ENCODE data around the gene HRC. TPM values are rescaled to one million over a fixed set of nuclear protein-coding genes. Genes with fewer than 3 reads are reported as not detected.
"Not testable (repeated sequence)": the region's sequence is repeated elsewhere in the genome, so short reads cannot be mapped to it uniquely, and the experiment has no call there.

Gene HRC
- polyA plus RNA-seq, 1 donor, result 1.8 TPM

- Histone ChIP-seq H3K9me3 (ENCODE audit: control insufficient read depth, low read depth, low read length) (peaks cover 6% of the 10 kb centered on the region), H3K27me3 (ENCODE audit: control insufficient read depth, insufficient read depth, low read length) (peaks cover 28% of the 10 kb centered on the region), H3K4me1 (ENCODE audit: control insufficient read depth, insufficient read depth, low read length) (peaks cover 11% of the 10 kb centered on the region), H3K36me3 (ENCODE audit: control insufficient read depth, insufficient read depth, low read length) (no peaks in the 10 kb centered on the region), H3K4me3 (ENCODE audit: low read length) (no peak overlapping the region), H3K27ac (ENCODE audit: low read length) (no peak overlapping the region)
- 0% methylated on average over 1 of the region's 23 CpGs for WGBS (ENCODE audit: insufficient coverage, low lambda C conversion rate)
- peak; percentile 60 to 82 for DNase-seq
Measured at GRCh38 chr19:49125025-49125731, 30.0 kb downstream of the HRC start.

- WGBS (ENCODE audit: insufficient coverage, low lambda C conversion rate), result no CpG with 5 or more reads among the region's 11 CpGs
- H3K4me3 ChIP-seq (ENCODE audit: low read length); H3K9me3 ChIP-seq (ENCODE audit: control insufficient read depth, low read depth, low read length); DNase-seq; H3K36me3 ChIP-seq (ENCODE audit: control insufficient read depth, insufficient read depth, low read length); H3K27ac ChIP-seq (ENCODE audit: low read length): not testable (repeated sequence)
- H3K4me1 ChIP-seq (ENCODE audit: control insufficient read depth, insufficient read depth, low read length), result peaks cover 15% of the 10 kb centered on the region
- H3K27me3 ChIP-seq (ENCODE audit: control insufficient read depth, insufficient read depth, low read length), result peaks cover 22% of the 10 kb centered on the region
Measured at GRCh38 chr19:49123285-49123684, 31.9 kb downstream of the HRC start.

- H3K9me3 ChIP-seq (ENCODE audit: control insufficient read depth, low read depth, low read length); H3K27ac ChIP-seq (ENCODE audit: low read length); DNase-seq; H3K4me3 ChIP-seq (ENCODE audit: low read length); H3K36me3 ChIP-seq (ENCODE audit: control insufficient read depth, insufficient read depth, low read length): not testable (repeated sequence)
- H3K27me3 ChIP-seq (ENCODE audit: control insufficient read depth, insufficient read depth, low read length), result peaks cover 22% of the 10 kb centered on the region
- no CpG with 5 or more reads among the region's 10 CpGs for WGBS (ENCODE audit: insufficient coverage, low lambda C conversion rate)
- H3K4me1 ChIP-seq (ENCODE audit: control insufficient read depth, insufficient read depth, low read length), result peaks cover 21% of the 10 kb centered on the region
Measured at GRCh38 chr19:49121841-49122240, 33.4 kb downstream of the HRC start.

GRCh38 chr19:49120868-49121267 lies 34.3 kb downstream of the HRC start:
- no peak overlapping the region for H3K4me3 ChIP-seq (ENCODE audit: low read length)
- no peak overlapping the region for H3K27ac ChIP-seq (ENCODE audit: low read length)
- H3K27me3 ChIP-seq (ENCODE audit: control insufficient read depth, insufficient read depth, low read length), result peaks cover 19% of the 10 kb centered on the region
- no peak for DNase-seq
- peaks cover 3% of the 10 kb centered on the region for H3K9me3 ChIP-seq (ENCODE audit: control insufficient read depth, low read depth, low read length)
- WGBS (ENCODE audit: insufficient coverage, low lambda C conversion rate), result 80% methylated on average over 1 of the region's 2 CpGs
- H3K36me3 ChIP-seq (ENCODE audit: control insufficient read depth, insufficient read depth, low read length), result peaks cover 3% of the 10 kb centered on the region
- H3K4me1 ChIP-seq (ENCODE audit: control insufficient read depth, insufficient read depth, low read length), result peaks cover 21% of the 10 kb centered on the region

- no peak for DNase-seq
- Histone ChIP-seq H3K36me3 (ENCODE audit: control insufficient read depth, insufficient read depth, low read length) (peaks cover 3% of the 10 kb centered on the region), H3K27ac (ENCODE audit: low read length) (no peak overlapping the region), H3K9me3 (ENCODE audit: control insufficient read depth, low read depth, low read length) (peaks cover 3% of the 10 kb centered on the region), H3K27me3 (ENCODE audit: control insufficient read depth, insufficient read depth, low read length) (peaks cover 19% of the 10 kb centered on the region), H3K4me1 (ENCODE audit: control insufficient read depth, insufficient read depth, low read length) (peaks cover 21% of the 10 kb centered on the region), H3K4me3 (ENCODE audit: low read length) (no peak overlapping the region)
- no CpG with 5 or more reads among the region's 16 CpGs for WGBS (ENCODE audit: insufficient coverage, low lambda C conversion rate)
Measured at GRCh38 chr19:49120325-49120683, 34.9 kb downstream of the HRC start.

GRCh38 chr19:49119411-49120324 lies 35.5 kb downstream of the HRC start, which contains the start of gene PPFIA3:
TSS of gene PPFIA3 (plus strand) at chr19:49119544. CDS start at chr19:49127874, 8,330 bp downstream.
- Histone ChIP-seq H3K36me3 (ENCODE audit: control insufficient read depth, insufficient read depth, low read length) (peaks cover 3% of the 10 kb centered on the region), H3K27me3 (ENCODE audit: control insufficient read depth, insufficient read depth, low read length) (peaks cover 19% of the 10 kb centered on the region), H3K4me1 (ENCODE audit: control insufficient read depth, insufficient read depth, low read length) (peaks cover 18% of the 10 kb centered on the region), H3K4me3 (ENCODE audit: low read length) (peak within 1 kb of the TSS; percentile 90), H3K27ac (ENCODE audit: low read length) (peak within 1 kb of the TSS; percentile 97), H3K9me3 (ENCODE audit: control insufficient read depth, low read depth, low read length) (peaks cover 3% of the 10 kb centered on the region)
- peak in 1 of 2 donors; percentile 41 for DNase-seq
- no CpG with 5 or more reads among the region's 90 CpGs for WGBS (ENCODE audit: insufficient coverage, low lambda C conversion rate)

- peak within 1 kb of the TSS; percentile 97 for H3K27ac ChIP-seq (ENCODE audit: low read length)
- peaks cover 3% of the 10 kb centered on the region for H3K36me3 ChIP-seq (ENCODE audit: control insufficient read depth, insufficient read depth, low read length)
- WGBS (ENCODE audit: insufficient coverage, low lambda C conversion rate), result no CpG with 5 or more reads among the region's 85 CpGs
- peaks cover 3% of the 10 kb centered on the region for H3K9me3 ChIP-seq (ENCODE audit: control insufficient read depth, low read depth, low read length)
- peaks cover 19% of the 10 kb centered on the region for H3K4me1 ChIP-seq (ENCODE audit: control insufficient read depth, insufficient read depth, low read length)
- peak; percentile 96 for DNase-seq
- H3K27me3 ChIP-seq (ENCODE audit: control insufficient read depth, insufficient read depth, low read length), result peaks cover 19% of the 10 kb centered on the region
- peak within 1 kb of the TSS; percentile 90 for H3K4me3 ChIP-seq (ENCODE audit: low read length)
Measured at GRCh38 chr19:49118565-49119410, 36.4 kb downstream of the HRC start, which contains the start of gene C19orf73. TSS of gene C19orf73 (minus strand) at chr19:49119143. CDS start at chr19:49119022, 121 bp downstream.

GRCh38 chr19:49117677-49118564 lies 37.3 kb downstream of the HRC start:
- Histone ChIP-seq H3K9me3 (ENCODE audit: control insufficient read depth, low read depth, low read length) (peaks cover 3% of the 10 kb centered on the region), H3K36me3 (ENCODE audit: control insufficient read depth, insufficient read depth, low read length) (peaks cover 3% of the 10 kb centered on the region), H3K4me3 (ENCODE audit: low read length) (peak overlapping the region; percentile 90), H3K4me1 (ENCODE audit: control insufficient read depth, insufficient read depth, low read length) (peaks cover 22% of the 10 kb centered on the region), H3K27ac (ENCODE audit: low read length) (peak overlapping the region; percentile 97), H3K27me3 (ENCODE audit: control insufficient read depth, insufficient read depth, low read length) (peaks cover 19% of the 10 kb centered on the region)
- WGBS (ENCODE audit: insufficient coverage, low lambda C conversion rate), result no CpG with 5 or more reads among the region's 26 CpGs
- DNase-seq, result no peak

GRCh38 chr19:49116544-49116943 lies 38.7 kb downstream of the HRC start:
- WGBS (ENCODE audit: insufficient coverage, low lambda C conversion rate), result no CpG with 5 or more reads among the region's 1 CpG
- H3K4me1 ChIP-seq (ENCODE audit: control insufficient read depth, insufficient read depth, low read length), result peaks cover 22% of the 10 kb centered on the region
- H3K36me3 ChIP-seq (ENCODE audit: control insufficient read depth, insufficient read depth, low read length), result peaks cover 3% of the 10 kb centered on the region
- peaks cover 19% of the 10 kb centered on the region for H3K27me3 ChIP-seq (ENCODE audit: control insufficient read depth, insufficient read depth, low read length)
- no peak overlapping the region for H3K4me3 ChIP-seq (ENCODE audit: low read length)
- peaks cover 3% of the 10 kb centered on the region for H3K9me3 ChIP-seq (ENCODE audit: control insufficient read depth, low read depth, low read length)
- H3K27ac ChIP-seq (ENCODE audit: low read length), result no peak overlapping the region
- DNase-seq, result no peak

Data from large intestine (tissue), 3 donors.